Stimulated activated CD4-positive, alpha-beta T cell treated with anti-CD3 and anti-CD28 coated beads, Interleukin-1b, Interleukin-23, amount 100 ng/mL, for 24 hours (primary cell): ENCODE results near the gene ORM2.
"Not testable (repeated sequence)": the region's sequence is repeated elsewhere in the genome, so short reads cannot be mapped to it uniquely, and the experiment has no call there.

Experiments used
- DNase-seq, 4 experiments: peaks; one replicate each; pipeline ENCODE4 v3.0.0-alpha.2; 2020; ENCODE audit warnings: low read depth in 4 of 4, low spot score in 1 of 4

Gene ORM2

DNA sequence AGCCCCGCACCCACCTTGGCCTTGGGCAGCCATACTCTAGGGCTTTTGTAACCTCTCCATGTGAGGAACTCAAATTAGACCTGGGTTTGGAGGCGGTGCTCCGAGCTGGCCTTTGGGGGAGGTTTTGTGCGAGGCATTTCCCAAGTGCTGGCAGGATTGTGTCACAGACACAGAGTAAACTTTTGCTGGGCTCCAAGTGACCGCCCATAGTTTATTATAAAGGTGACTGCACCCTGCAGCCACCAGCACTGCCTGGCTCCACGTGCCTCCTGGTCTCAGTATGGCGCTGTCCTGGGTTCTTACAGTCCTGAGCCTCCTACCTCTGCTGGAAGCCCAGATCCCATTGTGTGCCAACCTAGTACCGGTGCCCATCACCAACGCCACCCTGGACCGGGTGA lies at the start of gene ORM2:
Gene ORM2 (plus strand): TSS at position 245 of the 398 bp plus-strand sequence. CDS start 36 bp downstream, at position 281.
- not testable (repeated sequence) for DNase-seq

DNA sequence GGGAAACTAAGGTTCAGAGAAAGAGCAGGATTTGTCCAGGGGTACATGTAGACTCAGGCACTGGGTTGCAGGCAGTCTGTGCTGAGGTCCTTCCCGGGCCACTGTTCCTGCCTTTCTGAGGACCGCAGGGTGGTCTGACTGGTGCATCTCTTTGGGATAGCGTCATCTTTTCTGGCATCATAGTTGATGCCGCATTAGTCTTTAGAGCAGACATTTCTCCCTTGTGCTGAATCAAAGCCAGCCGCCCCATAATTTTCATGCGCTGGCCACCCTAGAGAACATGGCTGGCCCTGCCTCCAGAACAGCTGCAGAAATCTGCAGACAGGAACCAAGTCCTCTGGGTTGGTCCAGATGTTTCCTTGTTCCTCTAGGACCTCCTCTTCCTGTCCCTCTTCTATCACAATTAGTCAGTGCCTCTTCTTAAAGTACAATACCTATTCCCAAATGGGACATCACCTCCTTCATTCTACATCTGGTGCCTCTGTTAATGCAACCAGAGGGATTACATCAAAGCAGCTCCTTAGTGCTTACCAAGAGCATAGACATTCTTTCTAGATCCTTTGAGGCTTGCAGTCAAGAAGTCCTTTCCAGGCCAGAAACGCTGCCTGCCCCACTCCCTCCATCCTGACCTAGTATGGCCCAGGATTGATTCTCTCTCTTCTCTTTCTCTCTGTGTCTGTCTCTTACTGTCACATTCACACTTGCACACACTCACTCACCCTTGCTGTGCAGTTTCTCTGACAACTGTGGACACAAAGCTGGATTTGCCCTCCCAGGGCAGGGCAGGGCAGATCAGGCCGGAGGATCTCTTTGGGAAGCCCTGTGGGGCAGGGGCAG lies 48.8 kb upstream of the ORM2 start:
- DNase-seq, result no peak

DNA sequence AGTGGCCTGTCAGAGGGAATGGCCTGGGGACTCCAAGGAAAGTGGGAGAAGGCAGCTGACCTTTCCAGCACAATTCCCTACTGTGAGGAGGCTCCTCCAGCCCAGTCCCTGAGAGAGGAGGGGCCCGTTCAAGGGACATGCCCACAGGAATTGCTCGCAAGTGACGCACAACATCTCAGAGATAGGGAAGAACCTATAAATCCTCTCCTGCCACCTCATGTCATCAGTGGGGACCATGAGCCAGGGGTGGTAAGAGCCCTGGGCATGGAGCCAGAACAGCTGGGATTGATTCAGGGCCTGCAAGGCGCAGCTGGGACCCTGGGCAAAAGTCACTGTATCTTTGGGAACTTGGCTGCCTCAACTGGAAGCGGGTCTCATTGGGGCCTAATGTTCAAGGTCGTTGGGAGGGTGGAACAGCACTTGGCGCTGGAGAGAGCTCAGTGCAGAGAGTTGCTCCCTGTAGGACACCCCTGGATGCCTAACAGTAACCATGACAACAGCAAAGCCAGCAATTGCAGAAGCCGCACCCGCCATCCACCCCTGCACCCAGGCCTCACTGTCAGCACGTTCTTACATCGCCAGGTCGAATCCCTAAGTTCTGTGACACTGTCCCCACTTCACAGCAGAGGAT lies 48.1 kb upstream of the ORM2 start:
- no peak for DNase-seq

DNA sequence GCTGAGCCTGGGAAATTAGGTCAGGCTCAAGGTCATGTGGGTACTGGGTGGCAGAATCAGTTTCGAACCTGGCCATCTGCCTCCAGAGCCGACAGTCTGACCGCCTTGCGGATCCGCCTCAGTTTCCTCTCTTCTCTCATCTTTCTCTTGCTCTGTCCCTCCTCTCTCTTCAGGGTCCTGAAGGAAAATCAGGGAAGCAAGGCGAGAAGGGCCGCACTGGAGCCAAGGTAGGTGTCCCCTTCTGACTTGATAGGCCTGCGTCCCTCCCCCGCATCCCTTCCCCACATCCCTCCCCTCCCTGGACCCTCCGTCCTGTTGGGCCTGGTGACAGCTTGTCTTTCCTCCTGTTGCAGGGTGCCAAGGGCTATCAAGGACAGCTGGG lies 47.6 kb upstream of the ORM2 start:
- no peak for DNase-seq

DNA sequence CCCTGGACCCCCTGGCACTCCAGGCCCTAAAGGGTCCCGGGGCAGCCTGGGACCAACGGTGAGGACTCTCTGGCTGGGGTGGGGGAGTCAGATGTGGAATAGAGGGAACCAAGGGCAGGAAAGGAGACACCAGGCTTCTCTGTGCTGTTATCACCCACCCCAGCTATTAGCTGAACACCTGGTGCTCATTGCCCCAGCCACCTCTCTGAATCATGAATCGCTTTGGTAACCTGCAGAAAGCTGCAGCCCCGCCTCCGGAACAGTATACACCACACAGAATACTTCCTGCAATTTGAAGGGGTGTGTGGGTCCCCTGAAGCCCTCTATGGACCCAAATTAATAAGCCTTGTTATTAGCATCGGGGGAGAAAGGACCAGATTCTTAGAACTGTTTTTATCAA lies 47.2 kb upstream of the ORM2 start:
- DNase-seq, result no peak

DNA sequence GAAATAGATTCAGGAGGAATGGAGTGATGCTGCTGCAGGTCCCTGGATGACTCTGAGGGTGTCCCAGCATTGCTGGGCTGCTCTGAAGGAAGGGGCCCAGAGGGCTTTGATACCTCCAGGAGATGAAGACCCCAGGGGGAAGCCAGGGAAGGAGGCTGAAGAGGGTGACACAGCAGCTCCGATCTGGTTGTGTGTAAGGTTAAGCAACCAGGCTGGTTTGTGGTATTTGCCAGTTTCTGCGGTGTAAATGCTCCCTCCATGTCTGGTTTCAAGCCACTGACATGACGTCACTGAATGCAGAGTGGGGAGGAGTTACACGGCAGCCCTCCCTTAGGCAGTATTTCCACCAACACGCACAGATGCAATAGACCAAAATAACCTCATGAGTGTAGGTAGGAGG lies 46.7 kb upstream of the ORM2 start:
- no peak for DNase-seq

DNA sequence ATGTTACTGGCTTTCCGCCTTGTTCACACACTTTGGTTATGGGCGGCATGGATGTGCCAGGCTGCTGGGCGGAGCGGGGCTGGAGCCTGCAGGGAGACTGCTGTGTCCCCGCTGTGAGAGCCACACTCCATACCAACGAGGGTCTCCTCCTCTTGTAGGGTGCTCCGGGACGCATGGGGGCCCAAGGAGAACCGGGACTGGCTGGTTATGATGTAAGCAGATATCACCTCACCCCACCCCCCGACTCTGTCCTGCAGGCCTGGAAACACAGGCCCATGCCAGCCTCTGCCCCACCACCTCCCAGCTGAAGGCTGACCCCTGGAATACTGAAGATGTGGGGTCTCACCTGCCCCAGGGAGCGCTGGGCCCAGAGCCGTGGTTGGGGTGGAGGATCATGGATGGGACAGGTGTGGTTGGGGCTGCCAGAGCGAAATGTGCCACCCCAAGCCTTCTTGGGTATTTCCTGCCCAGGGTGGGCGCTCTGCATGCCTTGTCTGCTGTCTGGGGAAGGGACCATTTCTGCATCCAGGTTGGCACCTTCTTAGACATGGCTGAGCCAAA lies 46.0 kb upstream of the ORM2 start:
- no peak for DNase-seq

DNA sequence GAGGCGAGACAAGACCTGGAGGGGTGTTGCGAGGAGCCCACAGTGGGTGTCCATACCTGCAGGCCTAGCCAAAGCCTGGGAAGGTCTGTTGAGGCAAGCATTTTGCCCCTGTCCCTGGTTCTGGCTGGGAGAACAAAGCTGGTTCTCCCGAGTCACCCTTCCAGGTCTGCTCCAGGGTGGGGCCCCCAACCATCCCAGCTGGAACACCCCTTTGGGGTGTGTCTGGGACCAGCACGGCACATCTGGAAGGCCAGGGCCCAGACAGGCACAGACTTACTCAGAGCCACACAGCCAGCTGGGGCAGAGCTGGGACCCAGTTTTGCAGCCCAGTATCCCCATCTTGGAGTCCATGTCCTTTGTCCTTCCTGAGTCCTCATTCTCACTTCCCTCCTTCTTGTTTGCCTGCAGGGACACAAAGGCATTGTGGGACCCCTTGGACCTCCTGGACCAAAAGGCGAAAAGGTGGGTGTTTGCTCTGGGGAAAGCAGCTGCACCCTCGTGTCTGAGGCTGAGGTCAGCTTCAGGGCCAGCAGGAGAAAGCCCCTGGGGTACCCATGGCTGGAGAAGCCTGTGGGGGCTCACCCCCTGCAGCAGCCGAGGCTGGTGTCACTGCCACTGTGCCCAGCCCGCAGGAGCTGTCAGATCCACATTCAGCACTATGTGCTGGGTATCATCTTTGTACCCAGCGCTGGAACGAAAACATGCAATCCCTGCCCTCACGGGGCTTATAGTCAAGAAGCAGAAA lies 45.2 kb upstream of the ORM2 start:
- DNase-seq, result no peak

DNA sequence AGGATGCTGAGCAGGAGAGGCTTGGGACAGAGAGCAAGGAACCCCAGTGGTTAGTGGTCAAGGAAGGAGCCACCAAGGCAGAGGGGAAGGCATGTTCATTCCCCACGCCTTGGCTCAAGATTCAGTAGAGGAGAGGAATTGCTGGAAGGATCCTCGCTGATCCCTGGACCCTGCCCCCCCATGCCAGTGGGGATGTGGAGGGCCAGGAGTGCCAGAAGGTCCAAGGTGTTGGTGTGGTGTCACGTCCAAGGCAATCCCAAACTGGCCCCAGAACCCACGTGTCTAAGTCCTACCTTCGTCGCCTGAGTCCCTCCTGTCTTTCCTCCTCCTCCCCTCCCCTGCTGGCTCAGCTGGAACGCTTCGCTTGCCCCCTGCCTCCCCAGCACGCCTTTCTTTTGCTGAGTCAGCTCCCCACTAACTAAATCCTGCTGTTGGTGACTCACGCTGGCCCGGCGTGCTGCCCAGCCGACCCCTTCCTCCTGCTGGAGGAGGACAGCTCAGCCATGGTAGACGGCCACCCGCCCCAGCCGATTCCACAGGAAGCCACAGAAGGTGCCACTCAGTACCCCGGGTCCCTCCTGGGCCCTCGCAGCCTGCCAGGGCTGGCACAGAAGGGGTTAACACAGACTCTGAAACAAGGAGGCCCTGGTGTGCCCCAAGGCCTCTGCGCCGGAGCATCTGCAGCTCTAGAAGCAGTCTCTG lies 44.4 kb upstream of the ORM2 start:
- DNase-seq, result no peak

DNA sequence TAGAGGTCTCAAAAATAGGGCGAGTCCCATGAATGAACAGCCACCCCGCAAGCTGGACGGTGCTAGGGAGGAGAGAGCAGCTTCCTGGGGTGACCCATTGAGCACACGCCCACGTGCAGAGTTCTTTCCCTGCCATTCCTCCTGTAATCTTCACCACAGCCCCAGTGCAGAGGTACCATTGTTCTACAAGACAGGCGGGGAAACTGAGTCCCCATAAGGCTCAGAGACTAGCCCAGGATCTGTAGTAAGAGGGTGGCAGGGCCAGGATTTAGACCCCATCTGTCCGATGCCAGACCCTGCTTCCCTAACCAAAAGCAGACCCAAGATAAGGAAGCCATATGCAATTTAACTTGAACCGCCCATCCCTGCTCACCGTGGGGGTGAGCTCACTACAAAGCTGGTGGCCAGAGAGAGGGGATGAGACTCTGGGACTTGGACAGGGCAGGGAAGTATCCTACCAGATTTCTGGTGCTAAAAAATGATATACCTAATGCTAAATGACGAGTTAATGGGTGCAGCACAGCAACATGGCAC lies 43.5 kb upstream of the ORM2 start:
- DNase-seq, result no peak

DNA sequence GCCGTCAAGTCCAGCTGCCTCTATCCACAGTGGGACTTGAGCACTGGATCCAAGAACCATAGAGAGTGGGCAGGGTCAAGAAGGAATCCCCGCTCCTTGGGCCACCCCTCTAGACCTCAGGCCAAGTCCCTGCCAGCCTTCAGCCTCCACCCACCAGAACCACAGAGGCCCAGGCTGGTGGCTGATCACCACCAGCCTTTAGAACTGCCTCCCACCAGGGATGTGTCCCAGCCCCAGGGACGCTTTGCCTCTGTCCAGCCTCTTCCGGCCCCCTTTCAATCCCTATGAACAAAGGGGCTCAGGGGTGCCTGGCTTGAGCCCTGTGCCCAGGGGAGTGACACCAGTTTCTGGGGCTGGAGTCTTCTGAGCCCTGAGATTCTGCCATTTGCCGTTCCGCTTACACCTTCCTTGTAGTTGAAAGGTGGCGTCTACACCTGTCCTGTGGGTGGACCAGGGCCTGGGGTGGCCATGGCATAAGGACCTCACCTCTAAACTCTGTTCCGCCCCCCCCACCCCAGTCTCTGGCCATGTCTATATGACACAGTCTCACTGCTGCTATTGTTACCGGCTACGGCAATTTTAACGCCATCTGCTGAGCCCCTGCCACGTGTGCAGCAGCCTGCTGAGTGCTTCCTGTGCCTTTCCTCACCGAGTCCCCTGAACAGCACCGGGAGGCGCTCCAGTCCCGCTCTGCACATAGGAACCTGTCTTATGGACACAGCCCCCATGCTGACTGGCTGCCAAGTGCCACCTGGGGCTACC lies 42.5 kb upstream of the ORM2 start:
- DNase-seq, result no peak

DNA sequence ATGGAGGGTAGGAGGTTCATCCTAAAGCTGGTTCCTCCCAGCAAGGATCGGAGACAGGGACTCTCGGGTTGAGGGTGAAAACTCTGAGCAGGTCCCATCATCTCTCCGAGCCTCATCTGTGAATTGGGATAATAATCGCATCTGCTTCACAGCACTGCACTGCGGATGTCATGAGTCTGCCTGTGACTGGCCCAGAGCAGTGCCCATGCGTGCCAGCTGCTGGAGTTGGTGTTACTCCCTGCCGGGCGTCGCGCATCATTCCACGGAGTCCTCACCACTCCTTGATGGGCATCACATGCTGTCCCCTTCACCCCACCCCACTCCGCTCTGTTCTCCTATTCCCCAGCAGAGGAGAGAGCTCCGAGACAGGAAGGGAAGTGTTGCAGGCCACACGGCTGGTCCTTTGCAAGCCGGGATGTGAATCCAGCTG lies 41.9 kb upstream of the ORM2 start:
- no peak for DNase-seq

DNA sequence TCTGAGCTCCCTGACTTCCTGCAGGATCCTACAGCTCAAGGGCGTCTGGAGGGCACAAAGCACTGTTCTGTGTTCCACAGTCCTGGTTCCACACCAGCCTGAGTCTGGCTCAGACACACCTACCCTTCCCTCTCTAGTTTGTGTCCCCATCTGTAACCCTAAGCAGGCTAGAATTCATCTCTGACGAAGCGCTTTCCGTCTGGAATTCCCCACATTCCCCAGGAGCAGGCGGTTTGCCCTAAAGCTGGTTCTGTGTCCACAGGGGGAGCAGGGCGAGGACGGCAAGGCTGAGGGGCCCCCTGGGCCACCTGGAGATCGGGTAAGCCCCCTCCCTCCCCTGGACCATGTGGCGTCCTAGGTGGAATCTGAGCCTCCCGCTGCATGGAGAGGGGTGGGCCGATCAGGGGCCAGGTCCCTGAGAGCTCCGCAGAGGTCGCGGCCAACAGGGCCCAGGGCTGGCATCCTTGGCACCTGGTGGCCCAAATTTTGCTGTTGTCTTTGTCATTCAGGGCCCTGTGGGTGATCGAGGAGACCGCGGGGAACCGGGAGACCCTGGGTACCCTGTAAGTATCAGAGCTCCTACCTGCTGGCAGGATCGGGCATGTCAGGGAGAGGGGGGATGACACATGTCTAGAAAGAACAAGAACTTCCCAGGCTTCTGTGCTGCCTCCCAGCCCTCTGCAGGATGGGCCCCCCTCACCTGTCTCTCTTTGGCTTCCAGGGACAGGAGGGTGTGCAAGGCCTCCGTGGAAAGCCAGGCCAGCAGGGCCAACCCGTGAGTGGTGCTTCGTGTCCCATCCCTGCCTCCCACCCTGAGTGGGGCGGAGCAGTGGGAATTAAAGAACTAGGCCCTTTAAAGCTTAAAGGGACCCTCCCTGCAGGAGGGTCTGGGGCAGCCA lies 41.2 kb upstream of the ORM2 start:
- DNase-seq, result no peak

DNA sequence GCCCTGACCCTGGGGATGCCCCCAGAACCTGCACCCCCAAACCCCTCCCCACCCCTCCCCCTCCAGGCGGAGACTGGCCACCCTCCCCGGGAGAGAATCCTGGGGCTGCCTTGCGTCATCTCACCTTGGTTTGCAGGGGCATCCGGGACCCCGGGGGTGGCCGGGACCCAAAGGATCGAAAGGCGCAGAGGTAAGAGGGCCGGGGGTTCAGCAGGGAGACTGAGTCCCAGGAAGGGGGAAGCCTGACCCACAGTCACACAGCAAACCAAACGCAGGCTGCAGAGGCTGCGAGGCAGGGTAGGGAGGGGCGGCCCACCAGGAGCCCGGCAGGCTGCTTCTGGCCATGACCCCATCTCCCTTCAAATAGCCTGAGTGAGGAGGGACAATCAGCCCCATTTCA lies 40.6 kb upstream of the ORM2 start:
- no peak for DNase-seq

DNA sequence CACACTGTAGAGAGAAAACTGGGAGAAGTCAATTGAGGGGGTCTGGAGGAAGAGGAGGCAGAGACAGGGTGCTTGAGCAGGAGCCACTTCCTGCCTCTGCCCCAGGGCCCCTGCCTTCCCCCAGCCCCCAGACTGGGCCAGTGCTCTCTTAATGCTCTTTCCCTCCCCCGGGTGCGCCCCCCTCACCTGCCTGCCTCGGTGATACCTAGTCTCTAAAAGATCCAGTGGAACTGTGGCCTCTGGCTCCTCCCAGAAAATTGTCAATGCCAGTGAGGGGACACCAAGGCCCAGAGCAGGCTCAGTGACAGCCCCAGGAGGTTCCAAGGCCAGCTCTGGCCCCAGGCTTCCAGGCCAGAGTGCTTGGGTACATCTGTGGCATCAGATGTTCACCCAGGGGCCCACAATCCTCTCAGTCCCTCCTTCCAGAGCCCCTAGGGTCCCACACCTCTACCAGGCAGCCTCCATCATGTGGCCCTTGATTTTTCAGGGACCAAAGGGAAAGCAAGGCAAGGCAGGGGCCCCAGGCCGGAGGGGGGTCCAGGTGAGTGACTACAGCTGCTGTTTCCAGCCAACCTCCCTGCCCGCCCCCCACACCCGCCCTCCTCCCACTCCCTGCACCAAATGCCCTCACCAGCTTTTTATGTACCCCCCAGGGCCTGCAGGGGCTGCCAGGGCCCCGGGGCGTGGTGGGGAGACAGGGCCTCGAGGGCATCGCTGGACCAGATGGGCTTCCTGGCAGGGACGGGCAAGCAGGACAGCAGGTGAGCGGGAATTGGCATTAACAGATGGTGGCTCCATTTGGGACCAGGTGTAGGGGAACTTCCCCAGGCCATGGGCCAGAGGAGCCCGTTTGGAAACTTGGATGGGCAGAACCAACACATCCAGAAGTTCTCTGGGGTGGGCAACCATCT lies 39.8 kb upstream of the ORM2 start:
- no peak for DNase-seq

DNA sequence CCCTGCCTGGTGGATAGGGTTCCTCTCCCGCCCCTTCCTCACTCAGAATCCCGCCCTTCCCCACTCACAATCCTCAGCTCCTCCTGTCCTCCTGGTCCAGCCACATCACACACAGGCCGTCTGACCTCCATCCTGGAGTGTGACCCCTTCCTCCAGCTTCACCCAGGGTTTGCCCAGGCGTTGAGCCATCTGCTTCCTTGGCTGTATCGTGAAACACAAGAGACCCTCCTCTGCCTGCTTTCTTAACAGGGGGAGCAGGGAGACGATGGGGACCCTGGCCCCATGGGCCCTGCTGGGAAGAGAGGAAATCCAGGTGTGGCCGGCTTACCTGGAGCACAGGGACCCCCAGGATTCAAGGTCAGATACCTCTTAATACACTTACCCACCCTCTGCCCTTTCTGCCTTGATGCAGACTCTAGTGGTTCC lies 39.1 kb upstream of the ORM2 start:
- DNase-seq, result no peak

DNA sequence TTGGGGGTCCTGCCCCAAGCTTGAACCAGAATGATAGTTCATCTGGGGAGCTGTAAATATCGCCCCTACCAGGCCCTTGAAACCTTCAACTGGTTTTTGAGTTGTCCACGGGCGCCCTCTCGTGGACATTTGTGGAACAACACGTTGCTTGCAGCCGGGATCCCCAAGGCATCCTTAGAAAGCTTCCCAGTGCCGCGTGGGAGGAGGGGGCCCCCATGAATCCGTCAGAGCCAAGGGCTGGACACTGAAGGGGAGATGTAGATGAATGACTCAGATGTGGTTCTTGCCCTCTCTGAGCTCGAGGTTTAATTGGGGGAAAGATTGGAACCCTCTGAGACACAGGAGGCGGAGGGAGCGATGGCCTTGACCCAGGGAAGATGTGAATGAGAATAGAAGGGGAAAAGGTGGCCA lies 38.6 kb upstream of the ORM2 start:
- DNase-seq, result peak; percentile 42 to 63 (median 48)
